ENCODE measurements around the gene SLC22A23.
"Not testable (repeated sequence)": the region's sequence is repeated elsewhere in the genome, so short reads cannot be mapped to it uniquely, and the experiment has no call there.

Gene SLC22A23

DNA sequence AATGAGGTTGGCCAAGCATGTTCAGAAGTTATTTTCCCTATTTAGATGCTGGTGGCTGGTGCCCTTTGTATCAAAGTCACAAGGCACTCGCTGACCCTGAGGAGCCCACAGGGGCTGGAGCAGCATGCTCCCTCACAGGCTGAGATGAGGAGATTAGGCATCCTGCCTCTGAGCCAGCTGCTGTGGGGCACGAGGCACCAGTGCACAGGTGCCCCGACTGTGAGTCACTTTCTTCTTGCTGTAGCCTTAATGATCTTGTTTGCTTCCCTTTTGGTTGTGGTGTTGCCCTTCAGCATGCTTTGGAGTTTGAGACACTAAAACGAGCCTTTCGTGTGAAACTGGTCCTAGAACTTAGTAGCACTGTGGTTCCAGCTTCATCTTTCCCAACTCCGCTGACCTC is 193.8 kb downstream of the SLC22A23 start:
- DNase-seq (ENCODE audit: low spot score): no peak

DNA sequence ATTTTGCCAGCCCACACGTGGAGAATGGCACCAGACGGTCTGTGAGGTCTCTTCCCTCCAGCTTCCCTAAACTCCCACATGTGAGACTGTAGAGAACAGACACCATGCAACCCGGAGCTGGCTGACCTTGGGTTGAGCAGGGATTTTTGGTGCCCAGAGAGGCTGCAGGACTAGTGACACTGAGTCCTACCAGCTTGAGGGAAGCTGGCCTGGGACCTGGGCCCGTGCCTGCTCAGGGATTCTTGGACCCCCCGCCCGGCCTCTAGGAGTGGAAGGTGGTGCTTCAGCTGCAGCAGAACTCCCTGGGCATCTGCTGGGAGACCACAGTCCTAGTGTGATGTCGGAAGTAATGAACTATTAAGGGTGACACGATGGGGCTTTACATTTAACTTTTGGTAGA is 194.9 kb downstream of the SLC22A23 start:
- no peak for DNase-seq (ENCODE audit: low spot score)

DNA sequence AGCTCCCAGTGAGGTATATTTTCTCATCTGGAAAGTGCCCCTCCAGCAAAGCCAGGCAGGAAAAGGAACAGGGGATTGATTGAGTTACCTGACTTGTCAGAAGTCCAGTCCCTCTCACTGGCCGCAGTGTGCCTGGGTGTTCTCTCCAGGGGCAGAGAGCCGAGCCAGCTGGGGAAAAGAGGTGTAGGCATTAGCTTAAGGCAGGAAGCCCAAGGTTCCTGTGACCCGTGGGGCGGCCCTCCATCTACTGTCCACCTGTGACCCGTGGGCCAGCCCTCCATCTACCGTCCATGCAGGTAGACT is 195.4 kb downstream of the SLC22A23 start:
- no peak for DNase-seq (ENCODE audit: low spot score)

GRCh38 chr6:3260772-3261517 is 195.9 kb downstream of the SLC22A23 start:
- no peak for DNase-seq (ENCODE audit: low spot score)

DNA sequence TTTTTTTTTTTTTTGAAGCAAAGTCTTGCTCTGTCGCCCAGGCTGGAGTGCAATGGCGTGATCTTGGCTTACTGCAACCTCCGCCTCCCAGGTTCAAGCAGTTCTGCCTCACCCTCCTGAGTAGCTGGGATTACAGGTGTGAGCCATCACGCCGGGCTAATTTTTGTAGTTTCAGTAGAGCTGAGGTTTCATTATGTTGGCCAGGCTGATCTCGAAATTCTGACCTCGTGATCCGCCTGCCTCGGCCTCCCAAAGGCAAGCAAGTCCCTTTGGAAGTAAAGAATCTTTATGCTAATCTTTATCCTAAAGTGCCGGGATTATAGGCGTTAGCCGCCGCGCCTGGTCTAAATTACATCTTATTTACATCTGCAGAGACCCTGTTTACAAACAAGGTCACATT is 196.6 kb downstream of the SLC22A23 start:
- DNase-seq (ENCODE audit: low spot score): no peak

GRCh38 chr6:3259491-3259958 is 197.3 kb downstream of the SLC22A23 start:
- DNase-seq (ENCODE audit: low spot score): peak; percentile 60

GRCh38 chr6:3258720-3259490 is 197.9 kb downstream of the SLC22A23 start, which contains the start of gene PSMG4:
Gene PSMG4 (plus strand): TSS chr6:3258947. CDS start chr6:3259023, 76 bp downstream.
- DNase-seq (ENCODE audit: low spot score): peak; percentile 99

DNA sequence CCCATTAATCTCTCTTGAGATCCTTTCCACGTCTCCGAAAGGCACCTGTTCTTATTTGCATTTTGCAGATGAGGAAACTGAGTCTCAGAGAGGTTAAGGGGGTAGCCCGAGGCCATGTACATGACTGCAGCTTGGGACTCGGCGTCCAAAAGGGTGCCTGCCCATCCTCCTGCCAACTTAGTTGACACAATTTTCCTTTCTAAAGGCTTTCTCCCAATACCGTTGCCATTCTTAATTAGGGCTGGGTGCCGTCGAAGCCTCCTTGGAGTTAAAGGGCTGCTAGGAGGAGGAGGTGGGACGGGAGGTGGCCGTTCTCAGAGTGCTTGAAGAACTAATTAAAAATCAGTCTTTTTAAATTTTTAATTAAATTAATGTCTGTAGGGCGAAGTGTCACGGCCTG is 198.6 kb downstream of the SLC22A23 start:
- DNase-seq (ENCODE audit: low spot score): no peak

- DNase-seq (ENCODE audit: low spot score): no peak
These were observed 203.3 kb downstream of the SLC22A23 start for GRCh38 chr6:3253597-3253961.

- no peak for DNase-seq (ENCODE audit: low spot score)
These were observed 203.8 kb downstream of the SLC22A23 start for GRCh38 chr6:3252861-3253596.

DNA sequence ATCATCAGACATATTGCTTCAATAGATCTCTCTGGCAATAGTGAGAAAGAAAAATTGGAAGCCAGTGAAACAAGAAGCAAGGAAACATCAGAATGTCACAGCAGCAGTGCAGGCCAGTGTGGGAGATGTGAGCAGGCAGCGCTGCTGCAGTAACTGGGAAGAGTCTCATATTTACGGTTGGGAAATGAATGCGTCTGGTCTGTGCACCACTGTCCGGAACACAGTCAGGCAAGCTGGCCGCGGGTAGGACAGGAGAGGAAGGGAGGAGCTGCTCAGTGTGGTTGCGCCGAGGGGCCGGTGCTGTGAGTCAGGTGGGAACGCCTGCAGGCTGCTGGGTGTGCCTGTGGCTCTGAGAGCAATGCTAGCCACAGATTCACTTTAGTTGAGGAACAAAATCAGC is 204.5 kb downstream of the SLC22A23 start:
- no peak for DNase-seq (ENCODE audit: low spot score)

DNA sequence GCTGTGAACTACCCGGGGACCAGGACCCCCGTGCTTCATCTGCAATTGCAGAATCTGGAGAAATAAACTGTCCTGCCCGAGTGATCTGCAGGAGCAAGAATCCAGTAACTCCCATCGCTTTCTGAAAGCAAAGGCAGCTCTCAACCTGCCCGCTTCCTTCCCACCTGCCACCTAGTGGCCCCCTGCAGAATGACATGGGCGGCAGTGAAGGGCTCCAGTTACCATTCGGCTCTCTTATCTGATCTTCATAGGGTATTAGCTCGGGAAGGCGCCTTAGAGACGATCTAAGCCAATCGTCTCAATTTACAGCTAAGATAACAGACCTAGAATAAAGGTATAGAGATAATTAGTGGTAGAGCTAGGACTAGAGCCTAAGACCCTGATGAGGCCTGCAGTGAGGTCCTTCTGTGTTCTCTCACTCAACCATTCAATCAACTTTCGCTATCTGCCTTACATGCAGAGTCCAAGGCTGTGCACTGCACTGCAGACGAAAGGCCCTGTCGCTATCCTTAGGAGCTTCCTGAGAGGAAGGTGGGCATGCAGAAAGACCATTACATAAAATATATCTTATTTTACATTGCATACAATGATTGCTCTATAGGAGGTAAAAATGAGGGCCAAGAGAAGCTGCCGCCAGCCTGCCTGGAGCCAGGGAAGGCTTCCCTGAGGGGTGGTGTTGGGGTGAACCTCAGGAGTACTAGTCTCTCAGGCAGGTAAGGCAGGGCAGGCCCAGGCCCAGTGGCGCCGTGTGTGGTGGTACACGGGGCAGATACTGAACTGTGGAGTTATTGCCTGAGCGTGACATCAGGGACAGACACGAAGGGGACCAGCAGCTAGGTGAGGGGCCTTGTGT is 205.2 kb downstream of the SLC22A23 start:
- peak; percentile 92 for DNase-seq (ENCODE audit: low spot score)

DNA sequence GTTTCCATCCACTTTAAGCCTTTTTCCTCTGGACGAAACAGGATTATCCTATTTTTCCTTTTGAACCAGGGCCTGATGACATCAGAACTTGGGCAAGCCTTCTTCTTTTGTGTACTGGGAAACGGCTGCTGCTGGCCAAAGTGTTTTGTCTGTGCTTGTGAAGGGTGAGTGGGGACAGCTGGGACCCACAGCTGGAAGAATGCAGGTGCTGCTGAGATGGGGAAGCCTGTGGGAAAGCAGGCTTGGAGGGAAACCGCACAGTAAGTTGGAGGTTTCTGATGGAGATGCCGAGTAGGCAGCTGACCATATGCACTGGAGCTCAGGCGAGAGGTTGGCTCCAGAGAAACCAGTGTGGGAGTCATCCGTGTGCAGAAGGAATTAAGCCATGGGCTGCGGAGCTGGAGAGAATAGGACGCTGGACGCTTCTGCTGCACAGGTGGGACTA is 206.6 kb downstream of the SLC22A23 start:
- DNase-seq (ENCODE audit: low spot score): no peak

DNA sequence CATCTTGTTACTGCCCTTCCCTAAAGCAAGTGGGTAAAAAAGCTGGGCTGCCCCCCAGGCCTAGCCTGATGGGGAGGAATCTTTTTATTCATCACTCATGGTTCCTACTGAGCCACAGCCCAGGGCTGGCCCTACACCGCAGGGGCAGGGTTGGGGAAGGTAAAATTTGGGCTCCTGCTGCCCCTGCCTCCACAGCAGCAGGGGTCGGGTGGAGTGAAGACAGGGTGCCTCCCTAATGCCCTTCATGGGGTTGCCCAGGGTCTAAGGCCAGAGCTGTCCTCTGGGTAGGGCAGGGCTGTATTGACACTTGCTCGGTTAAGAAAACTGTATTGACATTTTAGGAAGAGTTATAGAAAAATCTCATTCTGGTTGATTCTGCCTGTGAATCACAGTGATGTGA is 207.0 kb downstream of the SLC22A23 start:
- no peak for DNase-seq (ENCODE audit: low spot score)

DNA sequence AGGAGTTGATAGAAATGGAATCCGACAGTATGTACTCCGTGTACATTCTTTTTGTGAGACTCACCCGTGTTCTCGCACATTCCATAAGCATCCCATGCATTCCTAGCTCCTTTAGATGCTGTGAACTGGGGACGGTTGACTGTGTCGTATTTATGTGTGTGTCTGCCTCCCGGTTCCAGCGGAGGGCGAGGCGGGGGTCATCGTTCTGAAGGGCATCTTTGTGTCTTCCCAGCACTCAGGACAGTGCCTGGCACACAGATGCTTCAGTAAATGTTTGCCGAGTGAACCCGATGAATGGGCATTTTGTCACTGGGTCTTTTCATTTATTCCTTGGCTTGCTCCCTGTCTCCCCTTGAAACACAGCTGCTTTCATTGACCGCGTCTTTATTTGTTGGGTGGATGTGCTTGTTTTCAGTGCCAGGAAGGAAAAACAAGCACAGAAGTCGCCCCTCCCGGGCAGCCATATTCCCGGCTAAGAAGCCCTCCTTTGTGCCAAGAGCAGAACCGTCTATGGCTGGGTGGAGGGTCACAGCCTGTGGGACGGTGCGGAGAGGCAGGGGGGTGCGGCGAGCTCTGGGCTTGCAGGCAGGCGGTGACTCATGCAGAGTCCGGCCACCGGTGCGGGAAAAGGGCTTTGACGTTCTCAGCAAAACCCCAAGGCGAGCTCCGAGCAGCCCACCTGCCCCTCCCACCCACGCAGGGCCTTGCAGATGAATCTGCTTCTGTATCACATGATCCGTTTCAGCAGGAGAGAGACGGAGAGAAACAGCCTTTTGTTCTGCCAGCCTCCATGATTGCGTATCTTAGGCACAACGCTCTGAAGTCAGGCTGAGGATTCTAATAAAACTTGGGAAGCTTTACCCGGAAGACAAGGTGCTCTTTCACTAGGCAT is 209.3 kb downstream of the SLC22A23 start:
- peak; percentile 84 for DNase-seq (ENCODE audit: low spot score)

DNA sequence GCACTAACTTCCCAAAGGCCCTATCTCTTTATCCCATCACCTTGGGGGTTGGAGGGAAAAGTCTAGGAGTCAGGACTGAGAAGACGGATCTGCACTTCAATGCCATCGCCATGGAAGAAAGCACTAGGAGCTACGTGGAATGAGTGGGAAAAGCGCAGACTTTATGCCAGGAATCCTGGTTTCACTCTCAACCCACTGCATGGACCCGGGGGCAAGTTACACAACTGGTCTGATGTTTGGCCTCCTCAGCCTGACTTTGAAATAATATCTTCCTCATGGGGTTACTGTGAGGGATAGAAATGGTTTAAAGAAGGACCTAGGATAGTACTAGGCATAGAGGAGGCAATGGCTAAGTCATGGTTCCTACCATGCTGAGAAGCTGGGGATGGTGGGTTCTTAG is 211.6 kb downstream of the SLC22A23 start:
- DNase-seq (ENCODE audit: low spot score): no peak

- DNase-seq (ENCODE audit: low spot score): not testable (repeated sequence)
These were observed 212.1 kb downstream of the SLC22A23 start for GRCh38 chr6:3244832-3245161.

DNA sequence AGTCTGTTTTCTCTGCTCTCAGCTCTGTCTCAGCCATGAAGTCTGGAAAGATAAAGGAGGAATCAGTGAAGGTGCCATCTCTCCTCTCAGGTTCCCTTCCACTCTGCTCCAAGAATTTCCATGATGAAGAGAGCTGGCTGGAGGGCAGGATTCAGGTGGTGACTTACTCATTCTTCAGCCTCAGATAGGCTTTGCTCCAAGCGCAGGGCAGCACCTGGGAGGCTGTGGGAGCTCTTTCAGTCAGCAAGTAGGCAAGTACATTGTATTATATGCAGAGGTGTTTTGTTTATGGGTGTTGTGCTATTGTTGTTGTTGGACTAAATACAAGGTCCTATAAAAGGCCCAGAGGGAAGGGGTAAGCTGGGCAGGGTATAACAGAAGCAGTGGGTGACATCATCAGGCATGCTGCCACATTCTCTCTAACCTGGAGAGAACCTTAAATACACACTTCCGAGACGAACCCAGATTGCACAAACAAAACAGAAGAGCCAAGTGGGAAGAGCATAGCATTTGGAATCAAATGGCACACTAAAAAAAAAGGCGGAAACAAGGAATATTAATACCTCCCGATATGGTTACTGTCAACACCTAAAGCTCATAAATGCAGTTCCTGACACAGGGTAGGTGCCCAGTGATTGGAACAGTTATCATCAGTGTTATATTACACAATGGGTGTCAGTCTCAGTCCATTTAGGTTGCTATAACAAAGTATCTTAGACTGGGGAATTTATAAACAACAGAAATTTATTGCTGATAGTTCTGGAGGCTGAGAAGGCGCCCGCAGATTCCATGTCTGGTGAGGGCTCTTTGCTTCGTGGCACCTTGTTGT is 212.6 kb downstream of the SLC22A23 start:
- DNase-seq (ENCODE audit: low spot score): no peak

DNA sequence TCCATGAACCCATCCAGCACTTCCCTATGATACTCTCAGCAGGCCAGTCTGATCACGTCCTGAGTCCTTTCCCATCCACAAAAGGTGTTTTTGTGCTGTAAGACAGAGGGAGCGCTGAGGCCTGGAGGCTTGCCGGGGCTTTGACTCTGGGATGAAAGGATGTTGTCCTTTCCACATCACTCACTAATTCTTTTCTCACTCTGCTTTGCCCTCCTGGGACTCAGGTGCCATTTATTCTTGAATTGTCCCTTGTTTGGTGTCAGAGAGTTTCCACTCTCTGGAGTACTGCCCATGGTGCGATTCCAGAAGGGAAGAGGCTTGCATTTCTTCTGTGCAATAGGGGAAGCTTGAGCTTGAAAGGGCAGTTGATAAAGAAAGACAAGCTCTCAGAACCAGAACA is 214.1 kb downstream of the SLC22A23 start:
- DNase-seq (ENCODE audit: low spot score): no peak

DNA sequence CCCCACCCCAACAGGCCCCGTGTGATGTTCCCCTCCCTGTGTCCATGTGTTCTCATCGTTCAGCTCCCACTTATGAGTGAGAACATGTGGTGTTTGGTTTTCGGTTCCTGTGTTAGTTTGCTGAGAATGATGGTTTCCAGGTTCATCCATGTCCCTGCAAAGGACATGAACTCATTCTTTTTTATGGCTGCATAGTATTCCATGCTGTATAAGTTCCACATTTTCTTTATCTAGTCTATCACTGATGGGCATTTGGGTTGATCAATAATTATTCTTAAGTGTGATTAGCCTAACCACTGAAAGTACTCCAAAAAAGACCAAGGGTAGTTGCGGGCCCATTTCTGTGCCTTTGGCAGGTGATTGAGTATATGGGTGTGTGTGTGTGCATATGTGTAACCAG is 215.1 kb downstream of the SLC22A23 start:
- DNase-seq (ENCODE audit: low spot score): not testable (repeated sequence)
